Activated CD4-positive, CD25-positive, alpha-beta regulatory T cell treated with anti-CD3 and anti-CD28 coated beads, Interleukin-2, amount 50 U/mL, for 24 hours (primary cell): ENCODE data around the gene EXOC3L2.

Source experiments
- ATAC-seq, 2 donors: fragments of 150-1000 bp; cut with Tn5 transposase; one replicate each; pipeline ENCODE4 v1.10.0; 2021; ENCODE audit warnings: mild to moderate bottlenecking in 1 of 2, moderate library complexity in 1 of 2

EXOC3L2 gene

GRCh38 chr19:45218911-45219743 lies 26.1 kb downstream of the EXOC3L2 start:
- ATAC-seq = no peak

GRCh38 chr19:45218426-45218825 lies 26.8 kb downstream of the EXOC3L2 start:
- no peak for ATAC-seq

DNA sequence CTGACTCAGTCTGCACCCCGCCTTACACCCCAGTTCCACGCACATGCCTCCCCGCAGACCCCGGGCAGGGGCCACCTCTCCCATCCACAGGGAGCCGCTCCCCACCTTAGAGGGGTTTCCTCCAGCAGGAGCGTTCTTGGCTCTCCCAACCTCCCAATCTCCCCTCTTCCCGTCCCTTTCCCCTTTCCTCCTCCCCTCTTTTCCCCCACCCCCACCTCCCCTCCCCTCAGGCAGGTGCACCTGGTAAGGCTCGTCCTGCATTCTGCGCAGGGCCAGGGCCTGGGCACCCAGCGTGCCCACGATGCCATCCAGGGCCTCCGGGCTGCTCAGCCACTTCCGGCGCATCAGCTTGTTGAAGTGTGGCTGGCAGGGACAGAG lies 27.3 kb downstream of the EXOC3L2 start:
- ATAC-seq = no peak

DNA sequence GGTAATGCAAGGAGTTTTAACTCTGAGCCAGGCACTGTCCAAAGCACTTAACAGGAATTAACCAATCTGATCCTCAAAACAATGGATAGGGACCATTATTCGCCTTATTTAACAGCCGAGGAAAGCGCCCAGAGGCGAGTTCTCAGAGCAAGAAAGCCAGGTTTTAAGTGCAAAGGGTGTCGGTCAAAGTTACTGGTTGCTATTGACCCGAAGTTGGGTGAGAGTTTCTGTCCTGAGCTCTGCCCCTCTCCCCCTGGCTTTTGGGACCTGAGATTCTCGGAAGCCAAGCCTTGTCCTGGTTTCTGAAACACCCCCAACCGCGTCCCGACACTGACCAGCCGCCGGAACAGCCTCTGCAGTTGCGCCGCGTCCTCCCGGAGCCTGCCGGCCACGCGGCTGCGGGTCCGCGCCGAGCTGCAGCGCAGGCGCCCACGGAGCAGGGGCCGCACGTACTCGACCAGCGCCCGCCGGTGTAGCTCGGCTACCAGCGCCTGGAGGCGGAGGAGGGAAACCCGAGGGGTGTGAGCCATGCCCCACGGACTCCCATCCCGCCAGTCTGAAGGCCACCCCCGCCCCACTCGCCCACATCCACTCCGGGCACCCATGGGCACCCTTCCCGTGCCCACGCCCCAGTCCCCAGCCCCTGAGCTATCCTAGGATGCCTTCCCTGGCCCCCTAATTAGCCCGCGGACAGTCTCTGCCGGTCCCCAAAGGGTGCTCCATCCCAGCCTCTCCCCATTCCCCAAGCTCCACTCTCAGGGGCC lies 27.8 kb downstream of the EXOC3L2 start:
- ATAC-seq = no peak

DNA sequence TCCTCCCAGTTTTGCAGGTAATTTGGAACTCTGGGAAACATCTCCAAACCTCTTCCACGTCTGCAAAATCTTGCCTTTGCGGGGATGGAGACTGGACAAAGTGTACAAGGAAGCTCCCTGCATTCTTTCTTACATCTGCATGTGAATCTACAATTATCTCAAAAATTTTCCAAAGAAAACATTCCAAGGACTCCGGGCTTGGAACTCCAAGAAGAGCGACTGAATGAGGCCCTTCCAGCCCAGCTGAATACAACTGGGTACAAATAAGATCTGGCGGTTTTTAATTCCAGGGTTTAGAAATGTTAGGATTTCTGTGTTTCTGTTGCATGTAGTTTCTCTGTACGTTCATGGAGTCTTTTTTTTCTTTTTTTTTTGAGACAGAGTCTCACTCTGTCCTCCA lies 28.5 kb downstream of the EXOC3L2 start:
- no peak for ATAC-seq

GRCh38 chr19:45215391-45216191 lies 29.6 kb downstream of the EXOC3L2 start:
- ATAC-seq = no peak

DNA sequence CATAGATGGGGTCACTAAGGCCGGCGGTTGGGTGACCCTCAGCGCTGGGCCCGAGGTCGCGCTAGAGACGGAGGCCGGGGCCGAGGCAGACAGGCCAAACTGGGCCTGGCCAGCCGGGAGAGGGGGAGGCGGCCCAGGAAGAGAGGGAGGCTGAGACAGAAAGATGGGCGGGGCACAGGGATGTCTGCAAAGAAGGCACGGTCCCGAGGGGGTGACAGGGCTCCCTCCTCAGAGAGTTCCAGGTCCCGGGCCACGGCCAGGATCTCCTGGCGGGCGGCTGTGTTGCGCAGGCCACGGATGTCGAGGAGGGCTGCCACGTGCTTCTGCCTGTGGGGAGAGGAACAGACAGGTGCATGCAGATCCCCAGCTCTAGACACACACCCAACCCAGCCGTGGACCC lies 32.2 kb downstream of the EXOC3L2 start:
- no peak for ATAC-seq

GRCh38 chr19:45211751-45212381 lies 33.3 kb downstream of the EXOC3L2 start:
- no peak for ATAC-seq

- ATAC-seq = no peak
These were observed 38.9 kb downstream of the EXOC3L2 start for GRCh38 chr19:45206328-45206727.

DNA sequence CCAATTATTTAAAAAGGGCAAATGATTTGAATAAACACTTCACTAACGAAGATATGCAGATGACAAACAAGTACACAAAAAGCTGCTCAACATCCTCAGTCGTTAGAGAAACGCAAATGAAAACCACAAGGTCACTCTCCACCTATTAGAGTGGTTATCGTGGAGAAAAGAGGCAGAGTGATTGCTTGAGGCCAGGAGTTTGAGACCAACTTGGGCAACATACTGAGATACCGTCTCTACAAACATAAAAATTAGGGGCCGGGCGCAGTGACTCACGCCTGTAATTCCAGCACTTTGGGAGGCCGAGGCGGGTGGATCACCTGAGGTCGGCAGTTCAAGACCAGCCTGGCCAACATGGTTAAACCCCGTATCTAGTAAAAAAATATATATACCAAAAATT lies 39.4 kb downstream of the EXOC3L2 start:
- ATAC-seq = no peak

- no peak for ATAC-seq
These were observed 42.6 kb downstream of the EXOC3L2 start for GRCh38 chr19:45202637-45203036.

DNA sequence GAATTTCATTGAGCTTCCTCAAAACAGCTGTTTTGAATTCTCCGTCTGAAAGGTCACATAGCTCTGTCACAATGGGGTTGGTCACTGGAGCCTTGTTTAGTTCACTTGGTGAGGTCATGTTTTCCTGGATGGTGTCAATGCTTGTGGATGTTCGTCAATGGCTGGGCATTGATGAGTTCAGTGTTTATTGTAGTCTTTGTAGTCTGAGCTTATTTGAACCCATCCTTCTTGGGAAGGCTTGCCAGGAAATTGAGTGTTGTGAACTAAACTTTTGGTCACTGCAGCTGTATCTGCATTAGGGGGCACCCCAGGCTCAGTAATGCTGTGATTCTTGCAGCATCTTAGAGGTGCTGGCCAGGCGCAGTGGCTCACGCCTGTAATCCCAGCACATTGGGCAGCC lies 44.6 kb downstream of the EXOC3L2 start:
- ATAC-seq = no peak

GRCh38 chr19:45195764-45196163 lies 49.4 kb downstream of the EXOC3L2 start:
- ATAC-seq = no peak

- ATAC-seq = no peak
These were observed 53.8 kb downstream of the EXOC3L2 start for GRCh38 chr19:45191375-45191774.

DNA sequence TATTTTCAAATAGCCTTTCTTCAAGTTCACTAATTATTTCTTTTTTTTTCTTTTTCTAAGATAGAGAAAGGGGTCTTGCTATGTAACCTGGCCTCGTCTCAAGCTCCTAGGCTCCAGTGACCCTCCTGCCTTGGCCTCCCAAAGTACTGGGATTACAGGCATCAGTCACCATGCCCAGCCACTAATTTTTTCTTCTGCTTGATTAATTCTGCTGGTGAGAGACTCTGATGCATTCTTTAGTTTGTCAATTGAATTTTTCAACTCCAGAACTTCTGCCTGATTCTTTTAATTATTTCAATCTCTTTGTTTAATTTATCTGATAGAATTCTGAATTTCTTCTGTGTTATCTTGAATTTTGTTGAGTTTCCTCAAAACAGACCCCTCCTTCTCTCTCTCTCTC lies 55.2 kb downstream of the EXOC3L2 start:
- no peak for ATAC-seq

GRCh38 chr19:45187421-45188100 lies 57.6 kb downstream of the EXOC3L2 start:
- peak; percentile 53 to 63 for ATAC-seq

DNA sequence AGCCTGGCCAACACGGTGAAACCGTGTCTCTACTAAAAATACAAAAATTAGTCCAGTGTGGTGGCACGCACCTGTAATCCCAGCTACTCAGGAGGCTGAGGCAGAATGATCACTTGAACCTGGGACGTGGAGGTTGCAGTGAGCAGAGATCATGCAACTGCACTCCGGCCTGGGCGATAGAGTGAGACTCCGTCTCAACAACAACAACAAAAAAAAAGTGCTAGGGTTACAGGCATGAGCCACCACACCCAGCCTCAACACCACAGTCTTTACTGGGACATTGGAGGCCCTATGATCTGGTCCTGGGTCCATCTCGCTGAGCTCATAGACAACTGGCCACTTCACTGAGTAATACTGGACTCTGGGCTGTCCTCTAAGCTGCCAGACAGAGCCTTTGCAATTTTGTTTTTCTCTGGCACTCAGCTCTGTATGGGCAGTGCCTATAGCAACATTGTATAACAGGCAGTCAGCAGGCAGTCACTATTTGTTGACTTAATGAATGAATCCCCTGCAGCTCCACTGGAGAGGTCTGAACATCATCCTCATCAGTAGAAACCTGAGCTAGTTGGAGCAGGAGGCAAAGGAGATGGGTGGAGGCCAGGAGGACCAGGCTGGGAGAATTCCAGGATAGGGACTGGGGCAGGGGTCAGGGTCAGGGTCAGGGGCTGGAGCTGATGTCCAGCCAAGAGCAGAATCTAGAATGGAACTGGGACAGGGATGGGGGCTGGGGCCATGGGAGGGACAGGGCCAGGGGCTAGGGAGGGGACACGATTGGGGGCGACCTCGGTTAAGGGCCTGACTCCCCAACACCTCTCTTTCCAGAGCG lies 58.5 kb downstream of the EXOC3L2 start:
- ATAC-seq = no peak

DNA sequence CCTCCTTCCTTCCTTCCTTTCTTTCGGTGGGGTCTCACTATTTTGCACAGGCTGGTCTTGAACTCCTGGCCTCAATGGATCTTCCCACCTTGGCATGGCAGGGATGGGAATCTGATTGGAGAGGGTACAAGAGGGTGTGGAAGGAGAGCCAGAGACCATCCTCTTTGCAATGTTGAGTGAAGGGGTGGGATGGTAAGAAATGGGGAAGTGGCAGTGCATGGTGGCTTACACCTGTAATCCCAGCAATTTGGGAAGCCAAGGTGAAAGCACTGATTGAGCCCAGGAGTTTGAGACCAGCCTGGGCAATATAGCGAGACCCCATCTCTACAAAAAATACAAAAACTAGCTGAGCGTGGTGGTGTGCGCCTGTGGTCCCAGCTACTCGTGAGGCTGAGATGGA lies 61.1 kb downstream of the EXOC3L2 start:
- ATAC-seq = no peak

DNA sequence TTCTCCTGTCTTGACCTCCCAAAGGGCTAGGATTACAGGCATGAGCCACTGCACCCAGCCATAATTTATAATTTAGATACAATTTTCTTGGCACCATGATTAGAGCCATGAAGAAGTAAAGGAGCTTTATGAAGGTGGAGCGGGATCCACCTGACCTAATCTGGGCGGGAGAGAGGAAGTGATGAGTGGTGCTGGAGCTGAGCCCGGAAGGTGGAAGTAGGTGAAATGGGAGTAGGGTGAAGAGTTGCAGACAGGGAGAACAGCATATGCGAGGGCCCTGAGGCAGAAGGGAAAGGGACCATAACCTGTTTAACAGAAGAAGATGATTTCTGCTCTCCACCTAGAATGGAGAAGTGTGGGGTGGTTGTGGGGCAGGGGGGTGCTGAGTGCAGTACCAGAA lies 62.4 kb downstream of the EXOC3L2 start:
- ATAC-seq = no peak

GRCh38 chr19:45180936-45181335 lies 64.3 kb downstream of the EXOC3L2 start:
- ATAC-seq = no peak

DNA sequence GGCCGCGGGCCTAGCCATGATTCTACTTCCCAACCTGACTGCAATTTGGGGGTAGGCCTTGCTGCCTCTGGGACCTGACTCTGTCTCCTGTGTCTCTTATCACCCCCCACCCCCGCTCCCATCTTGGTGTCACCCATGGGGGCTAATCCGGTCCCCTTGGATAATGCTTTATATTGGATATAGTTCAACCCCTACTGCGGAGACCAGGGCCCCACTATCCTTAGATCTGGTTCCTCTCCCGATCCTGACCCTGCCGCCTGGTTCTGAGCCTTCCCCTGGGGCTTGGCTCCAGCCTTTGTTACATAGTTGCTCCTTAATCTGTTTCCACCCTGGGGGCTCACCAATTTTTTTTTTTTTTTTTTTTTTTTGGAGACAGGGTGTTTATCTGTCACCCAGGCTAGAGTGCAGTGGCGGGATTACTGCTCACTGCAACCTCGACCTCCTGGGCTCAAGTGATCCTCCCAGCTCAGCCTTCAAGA lies 65.3 kb downstream of the EXOC3L2 start:
- ATAC-seq = no peak
